HK-2 (cell line): ENCODE results near the gene ANTXR2.
"Not testable (repeated sequence)": the region's sequence is repeated elsewhere in the genome, so short reads cannot be mapped to it uniquely, and the experiment has no call there.

Source experiments
- DNase-seq: peaks from one replicate; pipeline ENCODE4 v3.0.0-alpha.2; 2018; ENCODE audit not compliant: unreplicated experiment

Gene ANTXR2

DNA sequence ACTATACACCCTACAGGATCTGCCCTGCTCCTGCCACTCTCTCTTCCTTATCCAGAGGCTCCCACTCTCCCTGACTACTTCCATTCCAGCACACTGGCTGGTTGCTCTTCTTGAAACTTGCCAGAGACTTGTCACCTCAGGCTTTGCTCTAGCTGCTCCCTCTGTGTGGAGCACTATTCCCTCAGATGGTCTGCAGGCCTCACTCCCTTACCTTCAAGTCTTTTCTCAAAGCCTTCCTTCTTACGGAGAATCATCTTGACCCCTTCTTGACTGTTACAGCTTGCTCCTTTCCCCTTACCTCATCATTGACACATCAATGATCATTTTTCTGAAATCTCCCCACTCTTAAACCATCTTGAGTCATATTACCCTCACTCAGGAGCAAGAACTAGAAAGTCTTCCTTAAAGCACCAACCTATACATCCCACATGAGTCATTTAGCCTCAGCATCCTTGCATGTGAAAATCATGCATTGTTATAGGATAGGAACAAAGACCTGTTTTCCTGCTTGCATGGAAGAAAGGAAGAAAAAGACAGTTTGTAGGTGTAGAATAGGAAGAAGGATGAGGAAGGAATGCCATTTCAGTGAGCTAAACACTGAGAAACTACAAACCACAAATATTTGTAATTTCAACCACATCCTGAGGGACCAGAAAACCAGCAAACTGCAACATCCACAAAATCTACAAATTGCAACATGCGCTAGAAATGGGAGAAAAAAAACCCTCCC is 55.7 kb downstream of the ANTXR2 start:
- DNase-seq: peak; percentile 17

DNA sequence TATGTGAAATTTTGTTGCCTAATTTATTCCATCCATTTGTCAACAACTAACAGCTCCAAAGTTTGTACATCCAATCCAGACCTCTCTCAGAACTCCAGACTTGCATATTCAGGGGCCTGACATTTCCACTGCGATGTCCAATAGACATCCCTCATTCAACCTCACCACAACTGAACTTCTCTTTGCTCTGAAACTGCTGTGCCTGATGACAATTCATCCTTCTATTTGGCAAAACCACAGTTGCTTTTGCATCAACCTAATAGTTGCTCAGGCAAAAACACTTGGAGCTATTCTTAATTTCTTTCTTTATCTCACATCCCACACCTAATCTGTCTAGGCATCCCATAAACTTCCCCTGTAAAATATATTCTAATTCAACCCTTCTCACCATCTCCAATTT is 56.5 kb downstream of the ANTXR2 start:
- no peak for DNase-seq

DNA sequence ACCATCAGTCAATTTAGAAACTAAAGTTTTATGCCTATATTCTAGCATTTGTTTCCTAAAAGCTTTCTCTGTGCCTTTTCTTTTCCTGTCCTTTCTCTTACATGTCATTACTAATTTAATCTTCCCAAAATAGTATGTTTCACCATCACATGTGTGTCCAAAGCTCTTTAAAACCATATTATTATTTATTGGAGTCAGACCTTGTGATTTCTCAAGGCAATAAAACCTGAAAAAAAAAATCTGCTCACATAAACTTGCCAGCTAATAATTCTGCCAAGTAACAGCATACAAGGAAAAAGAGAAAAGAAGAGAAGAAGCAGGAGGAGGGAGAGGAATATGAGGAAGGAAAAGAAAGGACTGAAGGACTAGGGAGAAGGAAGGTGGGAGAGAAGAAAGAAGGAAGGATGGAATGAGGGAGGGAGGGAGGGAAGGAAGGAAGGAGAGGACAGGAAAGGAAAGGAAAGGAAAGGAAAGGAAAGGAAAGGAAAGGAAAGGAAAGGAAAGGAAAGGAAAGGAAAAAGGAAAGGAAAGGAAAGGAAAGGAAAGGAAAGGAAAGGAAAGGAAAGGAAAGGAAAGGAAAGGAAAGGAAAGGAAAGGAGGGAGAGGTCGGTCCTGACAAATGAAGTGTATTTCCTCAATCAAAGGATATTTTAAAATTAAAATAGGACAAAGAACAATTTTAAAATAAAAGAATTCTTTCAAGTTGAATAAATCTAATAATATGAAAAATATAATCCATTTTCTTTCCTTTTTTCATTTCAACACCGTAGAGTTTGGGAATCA is 57.4 kb downstream of the ANTXR2 start:
- DNase-seq: no peak

DNA sequence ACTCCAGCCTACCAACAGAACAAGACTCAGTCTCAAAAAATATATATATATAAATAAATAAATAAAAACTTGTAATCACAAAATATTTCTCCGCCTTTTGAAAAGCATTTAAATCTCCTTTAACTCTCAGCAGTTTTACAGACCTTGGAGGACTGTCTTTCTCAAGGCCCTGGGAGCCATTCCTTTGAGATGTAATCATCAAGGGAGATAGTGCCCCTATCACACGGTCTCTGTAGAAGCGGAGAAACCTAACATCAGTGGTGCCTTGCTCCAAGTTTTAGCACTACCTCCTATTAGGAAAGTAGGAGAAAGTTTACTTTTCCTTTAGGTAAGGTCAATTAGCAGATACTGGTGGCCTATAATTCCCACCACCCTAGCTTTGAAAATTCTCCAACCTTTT is 58.5 kb downstream of the ANTXR2 start:
- no peak for DNase-seq

DNA sequence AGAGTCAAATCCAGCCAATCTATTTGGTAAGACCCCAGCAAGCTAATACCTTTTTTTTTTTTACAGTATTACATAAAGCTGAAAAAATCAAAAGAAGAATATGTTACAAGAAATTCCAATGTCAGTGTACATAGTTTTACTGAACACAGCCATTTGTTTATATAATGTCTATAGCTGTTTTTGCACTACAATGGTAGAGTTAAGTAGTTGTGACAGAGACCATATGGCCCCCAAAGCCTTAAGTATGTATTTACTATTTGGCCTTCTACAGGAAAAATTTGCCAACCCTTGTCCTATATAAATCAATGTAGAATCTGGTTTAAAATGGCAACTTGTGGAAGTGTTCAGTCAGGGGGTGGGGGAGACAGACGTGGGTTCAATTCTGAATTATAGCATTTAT is 60.7 kb downstream of the ANTXR2 start:
- no peak for DNase-seq

DNA sequence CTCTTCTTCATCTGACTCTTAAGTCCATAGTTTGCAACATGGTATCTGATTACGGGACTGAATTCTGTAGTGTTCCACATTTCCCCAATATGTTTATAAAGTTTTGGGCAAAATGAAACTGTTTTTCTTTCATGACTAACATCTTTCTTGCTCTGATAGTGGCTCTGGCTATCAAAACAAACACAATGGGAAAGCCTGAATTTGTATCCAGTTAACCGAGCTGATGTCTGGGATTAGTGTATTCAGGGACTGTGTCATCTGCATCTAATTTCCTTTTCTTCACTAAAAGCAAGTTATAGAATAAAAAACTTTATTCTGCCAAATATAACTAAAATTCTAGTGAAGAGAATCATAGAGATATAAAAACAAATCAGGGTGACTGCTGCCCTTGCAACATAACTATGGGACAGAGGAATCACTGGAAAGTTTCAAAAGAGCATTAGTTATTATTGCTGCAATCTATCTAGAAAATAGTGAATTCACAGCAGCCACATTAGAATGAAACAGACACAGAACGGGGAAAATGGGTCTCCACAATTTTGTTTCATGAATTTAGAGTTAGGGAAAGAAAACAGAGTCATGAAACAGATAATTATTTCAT is 61.3 kb downstream of the ANTXR2 start:
- DNase-seq: no peak

DNA sequence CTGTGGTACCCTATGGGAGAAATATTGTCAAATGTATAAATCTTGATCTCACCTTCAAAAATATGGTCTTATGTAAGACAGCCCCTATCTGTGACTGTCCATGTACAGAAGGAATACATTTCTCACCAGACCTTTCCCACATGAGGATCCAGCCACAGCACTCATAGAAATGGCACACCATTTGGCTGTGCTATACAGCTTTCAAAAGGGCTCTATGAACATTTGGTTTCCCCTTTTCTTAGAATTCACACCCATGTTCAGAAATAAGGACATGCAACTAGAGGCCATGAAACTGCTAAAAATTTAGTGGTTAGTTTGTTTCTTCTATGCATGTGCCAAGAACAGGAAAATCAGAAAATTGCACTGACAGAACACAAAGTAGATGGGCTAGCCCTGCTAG is 62.7 kb downstream of the ANTXR2 start:
- DNase-seq: no peak

DNA sequence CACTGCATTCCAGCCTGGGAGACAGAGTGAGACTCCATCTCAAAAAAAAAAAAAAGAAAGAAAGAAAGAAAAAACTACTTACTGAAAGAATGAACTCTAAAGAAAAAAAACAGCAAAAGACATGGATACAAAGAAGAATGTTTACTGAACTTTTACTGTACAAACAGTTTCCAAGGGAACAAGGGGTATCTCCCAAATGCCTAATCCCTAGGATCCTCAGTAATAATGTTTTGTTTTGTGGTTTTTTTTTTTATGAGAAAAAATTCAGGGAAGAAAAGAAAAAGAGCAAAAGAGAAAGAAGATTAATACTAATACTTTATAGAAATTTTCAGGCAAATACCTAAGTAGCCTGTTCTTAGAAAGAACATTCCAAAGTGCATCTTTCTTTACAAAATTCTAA is 63.2 kb downstream of the ANTXR2 start:
- DNase-seq: no peak

DNA sequence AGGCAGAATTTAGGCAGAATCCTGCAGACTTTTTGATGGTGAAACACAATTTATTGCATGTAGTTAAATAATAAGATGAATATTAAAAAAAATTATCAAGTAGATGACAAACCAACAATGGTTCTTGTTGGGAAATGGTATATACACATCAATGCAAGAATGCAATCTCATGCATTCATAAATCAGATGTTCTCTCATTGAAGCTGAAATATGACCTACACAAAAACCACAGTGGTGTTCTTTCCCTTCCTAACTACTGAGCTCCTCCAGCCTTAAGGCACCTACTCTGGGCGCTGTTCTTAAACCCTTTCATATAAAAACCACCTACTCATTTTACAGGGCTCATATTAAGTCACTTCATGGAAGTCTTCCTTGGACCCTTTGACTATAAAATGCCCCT is 64.1 kb downstream of the ANTXR2 start:
- DNase-seq: no peak

DNA sequence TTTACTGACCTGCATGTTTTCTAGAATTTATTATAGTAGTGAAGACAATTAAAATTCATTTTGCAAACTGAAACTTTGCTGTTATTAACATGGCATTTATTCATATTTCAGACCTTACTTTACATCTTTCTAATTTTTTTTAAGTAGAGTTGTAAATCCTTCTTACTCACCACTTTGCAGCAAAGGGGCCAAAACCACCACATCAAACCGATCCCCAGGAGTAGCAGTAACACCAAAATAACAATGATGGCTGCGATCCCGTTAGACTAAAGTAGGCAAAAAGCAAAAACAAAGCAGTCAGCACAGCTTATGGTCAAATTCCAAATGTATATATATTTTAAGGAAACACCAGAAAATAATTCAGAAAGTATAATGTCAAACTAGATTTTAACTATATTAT is 64.7 kb downstream of the ANTXR2 start:
- no peak for DNase-seq

DNA sequence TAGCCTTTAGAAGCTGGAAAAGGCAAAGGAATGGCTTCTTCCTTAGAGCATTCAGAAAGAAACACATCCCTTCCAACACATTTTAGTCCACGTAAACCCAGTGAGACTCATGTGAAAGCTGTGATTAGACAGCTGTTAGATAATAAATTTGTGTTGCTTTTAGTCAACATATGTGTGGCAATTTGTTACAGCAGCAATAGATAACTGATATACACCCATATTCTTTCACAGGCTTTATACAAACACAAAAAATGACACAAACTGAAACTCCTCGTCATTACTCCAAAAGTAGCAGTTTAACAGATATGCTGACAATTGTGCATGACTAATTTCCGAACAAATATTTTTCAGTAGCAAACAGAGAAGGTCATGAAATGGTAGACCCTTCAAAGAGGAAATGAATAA is 65.3 kb downstream of the ANTXR2 start:
- DNase-seq: no peak

DNA sequence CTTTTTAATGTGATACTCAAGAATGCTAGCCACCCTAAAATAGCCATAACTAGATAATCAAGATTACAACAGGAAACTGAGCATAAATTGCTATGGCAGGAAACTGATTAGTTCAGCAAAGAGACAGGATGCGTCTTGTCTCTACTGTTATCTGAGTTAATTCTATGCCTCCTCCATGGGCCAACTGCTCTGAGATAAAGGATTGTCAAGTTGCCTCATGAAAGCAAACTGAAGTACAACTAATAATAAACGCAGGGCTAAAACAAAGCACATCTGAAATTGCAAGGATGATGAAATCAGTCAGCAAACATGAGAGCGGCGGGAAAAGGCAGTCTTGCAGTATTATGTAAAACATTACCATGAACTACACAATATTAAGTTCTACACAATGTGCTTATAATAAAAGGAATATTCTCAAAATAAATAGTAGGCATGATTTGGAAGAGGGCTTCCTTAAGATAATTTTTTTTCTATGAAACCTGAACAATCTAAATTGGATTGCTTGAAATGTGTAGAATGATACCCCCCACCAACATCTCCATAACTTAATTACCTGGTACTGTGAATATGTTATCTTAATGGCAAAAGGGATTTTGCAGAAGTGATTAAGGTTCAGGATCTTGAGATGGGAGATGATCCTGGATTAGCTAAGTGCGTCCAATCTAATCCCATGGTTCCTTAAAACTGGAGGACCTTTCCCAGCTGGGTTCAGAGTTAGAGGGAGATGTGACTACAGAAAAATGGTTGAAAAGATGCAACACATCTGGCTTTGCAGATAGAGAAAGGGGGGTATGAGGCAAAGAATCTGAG is 65.9 kb downstream of the ANTXR2 start:
- DNase-seq: no peak

DNA sequence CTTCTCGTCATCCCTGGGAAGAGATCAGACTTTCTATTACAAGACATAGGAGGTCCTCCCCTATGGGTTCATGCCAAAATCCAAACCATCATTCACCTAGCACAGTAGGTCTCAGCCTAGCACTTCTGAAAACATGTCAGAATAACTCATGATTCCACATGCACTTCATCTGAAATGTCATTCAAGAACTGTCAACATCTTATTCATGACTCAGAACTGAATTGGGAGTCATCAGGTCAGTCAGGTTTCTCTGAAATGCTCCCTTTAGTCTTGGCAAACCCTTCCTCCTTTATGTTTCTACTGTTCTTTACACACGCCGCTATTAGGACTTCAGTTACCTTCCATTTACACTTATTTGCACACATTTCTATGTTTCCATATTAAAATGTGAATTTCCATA is 67.2 kb downstream of the ANTXR2 start:
- DNase-seq: no peak

DNA sequence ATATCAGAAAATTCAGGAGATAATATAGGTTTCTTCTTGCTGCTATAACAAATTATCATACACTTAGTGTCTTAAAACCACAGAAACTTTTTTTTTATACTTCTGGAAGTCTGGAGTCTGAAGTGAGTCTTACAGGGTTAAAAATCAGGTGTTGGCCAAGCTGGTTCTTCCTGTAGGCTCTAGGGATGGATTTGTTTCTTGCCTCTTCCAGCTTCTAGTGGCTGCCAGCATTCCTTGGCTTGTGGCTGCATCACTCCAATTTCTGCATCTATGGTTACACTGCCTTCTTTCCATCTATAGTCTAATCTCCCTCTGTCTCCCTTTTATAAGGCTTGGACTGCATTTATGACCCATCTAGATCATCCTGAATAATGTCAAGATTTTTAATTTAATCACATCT is 68.7 kb downstream of the ANTXR2 start:
- DNase-seq: no peak

DNA sequence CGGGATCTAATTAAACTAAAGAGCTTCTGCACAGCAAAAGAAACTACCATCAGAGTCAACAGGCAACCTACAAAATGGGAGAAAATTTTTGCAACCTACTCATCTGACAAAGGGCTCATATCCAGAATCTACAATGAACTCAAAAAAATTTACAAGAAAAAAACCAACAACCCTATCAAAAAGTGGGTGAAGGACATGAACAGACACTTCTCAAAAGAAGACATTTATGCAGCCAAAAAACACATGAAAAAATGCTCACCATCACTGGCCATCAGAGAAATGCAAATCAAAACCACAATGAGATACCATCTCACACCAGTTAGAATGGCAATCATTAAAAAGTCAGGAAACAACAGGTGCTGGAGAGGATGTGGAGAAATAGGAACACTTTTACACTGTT is 70.5 kb downstream of the ANTXR2 start:
- not testable (repeated sequence) for DNase-seq

DNA sequence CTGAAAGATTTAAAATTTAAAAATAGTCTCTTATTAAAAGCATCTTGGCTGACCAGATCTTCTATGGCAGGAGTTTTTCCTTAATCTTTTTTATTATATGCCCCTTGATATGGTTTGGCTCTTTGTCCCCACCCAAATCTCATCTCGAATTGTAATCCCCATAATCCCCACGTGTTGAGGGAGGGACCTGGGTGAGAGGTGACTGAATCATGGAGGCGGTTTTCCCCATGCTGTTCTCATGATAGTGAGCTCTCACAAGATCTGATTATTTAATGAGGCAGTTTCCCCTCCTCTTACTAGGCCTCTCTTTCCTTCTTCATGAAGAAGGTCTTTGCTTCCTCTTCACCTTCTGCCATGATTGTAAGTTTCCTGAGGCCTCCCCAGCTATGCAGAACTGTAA is 74.0 kb downstream of the ANTXR2 start:
- not testable (repeated sequence) for DNase-seq

DNA sequence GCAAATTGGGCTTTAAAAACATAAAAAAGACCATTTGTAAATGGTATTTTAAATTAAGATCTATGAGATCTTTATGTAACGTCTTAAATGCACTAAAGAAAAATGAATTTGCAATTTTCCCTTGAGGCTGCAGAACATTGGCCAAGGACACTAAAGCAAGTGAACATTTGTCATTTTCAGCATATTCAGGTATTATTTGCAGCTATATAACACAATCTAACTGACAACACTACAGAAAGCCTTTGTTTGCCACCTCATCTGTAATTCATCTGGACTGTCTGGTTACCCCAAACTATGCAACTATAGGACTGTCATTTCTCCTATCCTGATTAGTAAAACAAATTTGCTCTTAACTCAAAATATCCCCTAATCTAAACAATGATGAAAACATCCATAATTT is 74.8 kb downstream of the ANTXR2 start:
- DNase-seq: no peak

DNA sequence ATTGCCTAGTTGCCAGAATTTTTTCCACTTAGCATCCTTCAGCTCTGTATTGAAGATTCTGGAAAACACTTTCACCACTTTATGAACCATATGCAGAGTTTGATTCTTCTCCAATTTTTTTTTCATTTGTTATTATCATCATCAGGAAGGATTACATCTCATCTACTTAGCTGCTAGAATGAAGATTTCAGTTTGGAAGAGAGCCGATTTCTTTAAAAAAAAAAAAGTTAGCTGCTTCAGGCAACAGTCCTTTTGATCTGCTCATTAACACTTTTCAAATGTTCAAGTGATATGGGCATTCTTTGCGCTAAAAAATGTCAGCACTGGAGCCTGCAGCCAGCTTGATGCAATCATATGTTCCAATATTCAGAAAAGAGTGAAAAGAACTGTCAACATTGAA is 76.2 kb downstream of the ANTXR2 start:
- no peak for DNase-seq

DNA sequence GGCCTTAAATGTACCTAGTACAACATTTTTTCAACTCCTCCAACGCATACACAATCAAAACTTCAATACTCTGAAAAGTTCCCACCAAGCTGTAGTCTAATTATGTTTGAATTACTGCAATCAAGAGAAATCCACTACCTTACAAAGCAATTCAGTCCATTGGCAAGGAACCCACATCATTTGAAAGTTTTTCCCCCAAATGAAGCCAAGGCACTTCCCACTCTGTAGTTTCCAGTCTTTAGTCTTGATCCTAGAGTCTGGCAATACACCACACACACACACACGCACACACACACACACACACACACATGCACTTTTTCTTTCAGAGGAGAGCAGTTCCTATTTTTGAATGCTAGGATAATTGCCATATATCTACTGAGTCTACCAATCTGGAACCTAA is 79.6 kb downstream of the ANTXR2 start:
- no peak for DNase-seq

DNA sequence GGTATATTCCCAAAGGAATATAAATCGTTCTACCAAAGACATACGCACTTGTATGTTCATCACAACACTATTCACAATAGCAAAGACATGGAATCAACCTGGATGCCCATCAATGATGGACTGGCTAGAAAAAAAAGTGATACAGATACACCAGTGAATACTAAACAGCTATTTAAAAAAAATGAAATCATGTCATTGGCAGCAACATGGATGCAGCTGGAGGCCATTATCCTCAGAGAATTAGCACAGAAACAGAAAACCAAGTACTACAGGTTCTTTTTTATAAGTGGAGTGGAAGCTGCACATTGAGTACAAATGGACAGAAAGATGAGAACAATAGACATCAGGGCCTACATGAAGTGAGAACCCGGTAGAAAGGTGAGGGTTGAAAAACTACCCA is 81.4 kb downstream of the ANTXR2 start:
- DNase-seq: no peak

DNA sequence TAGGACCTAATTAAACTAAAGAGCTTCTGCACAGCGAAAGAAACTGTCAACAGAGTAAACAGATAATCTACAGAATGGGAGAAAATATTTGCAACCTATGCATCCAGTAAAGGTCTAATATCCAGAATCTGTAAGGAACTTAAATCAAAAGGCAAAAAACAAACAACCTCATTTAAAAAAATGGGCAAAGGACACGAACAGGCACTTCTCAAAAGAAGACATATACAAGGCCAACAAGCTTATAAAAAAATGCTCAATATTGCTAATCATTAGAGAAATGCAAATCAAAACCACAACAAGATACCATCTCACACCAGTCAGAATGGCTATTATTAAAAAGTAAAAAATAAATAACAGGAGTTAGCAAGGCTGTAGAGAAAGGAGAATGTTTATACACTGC is 81.9 kb downstream of the ANTXR2 start:
- not testable (repeated sequence) for DNase-seq

DNA sequence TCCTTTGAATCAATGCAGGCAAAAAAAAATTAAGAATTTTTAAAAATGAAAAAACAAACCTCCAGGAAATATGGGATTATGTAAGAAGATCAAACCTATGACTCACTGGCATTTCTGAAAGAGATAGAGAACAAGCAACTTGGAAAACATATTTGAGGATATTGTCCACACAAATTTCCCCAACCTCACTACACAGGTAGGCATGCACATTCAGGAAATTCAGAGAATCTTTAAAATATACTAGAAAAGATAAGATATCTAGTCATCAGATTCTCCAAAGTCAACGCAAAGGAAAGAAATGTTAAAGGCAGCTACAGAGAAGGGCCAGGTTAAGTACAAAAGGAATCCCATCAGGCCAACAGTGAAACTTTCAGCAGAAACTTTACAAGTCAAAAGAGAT is 85.6 kb downstream of the ANTXR2 start:
- DNase-seq: no peak
